Heart right ventricle (tissue), 16 donors: Measurements from ENCODE around the gene DOCK2. TPM values are rescaled to one million over a fixed set of nuclear protein-coding genes. Genes with fewer than 3 reads are reported as not detected.

Experiments
- ATAC-seq, 8 donors: fragments of 200-7000 bp; cut with Tn5 transposase; one replicate each; pipeline ENCODE4 v1.9.1; 2020; ENCODE audit warnings: mild to moderate bottlenecking in 8 of 8, moderate library complexity in 8 of 8, moderate number of reproducible peaks in 1 of 8
- DNase-seq, 2 donors: peaks; one replicate each; pipeline ENCODE4 v3.0.0-alpha.2; 2020
- H3K27ac ChIP-seq, 10 donors: fragments of 200-600 bp; sonication (generic) in 2 of 10; one replicate each; pipeline versions ENCODE4 v1.5.0 to v1.8.0; 2020 to 2022; ENCODE audit warnings: mild to moderate bottlenecking in 3 of 10
- H3K27me3 ChIP-seq, 7 donors: fragments of 200-600 bp; one replicate each; pipeline ENCODE4 v1.8.0; 2021 to 2022; ENCODE audit warnings: mild to moderate bottlenecking in 2 of 7
- H3K36me3 ChIP-seq, 9 donors: fragments of 200-600 bp; sonication (generic) in 1 of 9; one replicate each; pipeline versions ENCODE4 v1.5.0 to v1.8.0; 2020 to 2022; ENCODE audit warnings: mild to moderate bottlenecking in 2 of 9
- H3K4me1 ChIP-seq, 9 donors: fragments of 200-600 bp; sonication (generic) in 1 of 9; one replicate each; pipeline versions ENCODE4 v1.5.0 to v1.8.0; 2020 to 2022; ENCODE audit warnings: mild to moderate bottlenecking in 4 of 9
- H3K4me3 ChIP-seq, 10 donors: fragments of 200-600 bp; sonication (generic) in 2 of 10; one replicate each; pipeline versions ENCODE4 v1.5.0 to v1.8.0; 2020 to 2022; ENCODE audit warnings: mild to moderate bottlenecking in 7 of 10, moderate library complexity in 2 of 10
- H3K9me3 ChIP-seq, 11 donors: fragments of 200-600 bp in 10 of 11; sonication (generic) in 2 of 11; one replicate each; pipeline versions ENCODE4 v1.5.0 to v1.8.0; 2013 to 2022; ENCODE audit warnings: mild to moderate bottlenecking in 2 of 11, control low read depth in 1 of 11, moderate library complexity in 1 of 11
- CTCF ChIP-seq, 9 donors: fragments of 200-600 bp; sonication (generic) in 2 of 9; IDR thresholded peaks; one replicate each; pipeline versions ENCODE4 v1.5.0 to v1.8.0; 2021 to 2022; ENCODE audit warnings: antibody characterized with exemption in 9 of 9, mild to moderate bottlenecking in 5 of 9, moderate library complexity in 1 of 9
- WGBS, 2 donors: extraction: QIAGEN DNeasy Blood & Tissue Kit; methylation state at CpG; one replicate each; pipeline ENCODE4 v1.1.7; 2013; ENCODE audit warnings: inconsistent platforms in 1 of 2; 5-methylcytosine and 5-hydroxymethylcytosine counted together
- intact Hi-C, 10 donors: fragments of 100-400 bp; cut with DNase I; formaldehyde crosslinking; loops; one replicate each; pipeline versions ENCODE4 v1.11.1 to v1.14.2; 2022
- polyA plus RNA-seq, 2 donors: library from polyadenylated mRNA; stranded (reverse); fragments of 200-250 nt; gene quantifications; one replicate each; pipeline ENCODE4 v1.2.3, GENCODE V29; 2013
- total RNA-seq, 10 donors: library from RNA; stranded (reverse); fragmentation: NEBNext Ultra II Directional in 3 of 10; extraction: Animal tissue kit (Norgen Biotek cat#: 25700) in 3 of 10; gene quantifications; one replicate each; pipeline versions ENCODE4 v1.2.1 to v1.2.4, GENCODE V29; 2021 to 2023
- donor health status: Arrhythmogenic right ventricular cardiomyopathy.
- donor health status: ischemic (EF 13 %, LVEDD 7.1; RV severe dilation, severe dysfunction).
- donor health status: healthy with polysubstance abuse.
- donor health status: DM: no; HTN: yes; CAD: no.
- donor health status: DM: no; HTN: no; CAD: no.
- donor health status: ischemic (EF 25% LVEDD 6.9; RV normal size, moderate dysfunction).
- donor health status: ischemic (EF 25% LVEDD 5.7; RV mildly dilated, moderate dysfunction).
- donor health status: healthy.
- donor health status: DM: yes; HTN: yes; CAD: no.
- donor health status: Ischemic cardiomyopathy.
- donor health status: ischemic (EF 35%, LVEDD 5.7; RV mildly dilated, moderate dysfunction).
- donor health status: nonischemic (EF 11% LVEDD 7.7; RV severe dilation, severe dysfunction).
- donor health status: DM: yes; HTN: yes; CAD: no.
- donor health status: PGD.
- donor health status: ischemic (EF 29% LVEDD 5.4; RV normal size, mild dysfunction).
- donor health status: nonischemic (EF 23%, LVEDD 6.1; RV moderate dilation, normal function).

DOCK2 gene
- total and polyA plus RNA-seq, 12 donors, result 1.2 to 24.6 (median 4.2) TPM

- DNase-seq, result no peak
- Histone ChIP-seq H3K4me1 (peaks cover 0 to 59% (median 0%) of the 10 kb centered on the region in 9 donors), H3K4me3 (no peak overlapping the region), H3K9me3 (no peaks in the 10 kb centered on the region), H3K27me3 (peaks cover 0 to 8% (median 0%) of the 10 kb centered on the region in 7 donors), H3K27ac (peak overlapping the region in 5 of 10 donors; percentile 7 to 58 (median 20)), H3K36me3 (peaks cover 0 to under 1% (median 0%) of the 10 kb centered on the region in 9 donors)
- TF ChIP-seq CTCF (IDR thresholded peaks at IDR 0.05), result no peak
- ATAC-seq, result peak in 7 of 8 donors; percentile 62 to 74 (median 66)
- intact Hi-C loops, result loop anchor here in 1 of 10 donors (10.0 kb wide), 1 partner anchor 70 kb away; no protein-coding TSS in a partner anchor
- WGBS, 2 donors, result 70 to 74% methylated on average over 4 of the region's 4 CpGs
Observed at GRCh38 chr5:169874621-169875020, 237.5 kb downstream of the DOCK2 start.

- Histone ChIP-seq H3K27ac (peak overlapping the region in 5 of 10 donors; percentile 7 to 58 (median 33)), H3K4me3 (no peak overlapping the region), H3K36me3 (no peaks in the 10 kb centered on the region), H3K27me3 (peaks cover 0 to 8% (median 0%) of the 10 kb centered on the region in 7 donors), H3K9me3 (no peaks in the 10 kb centered on the region), H3K4me1 (peaks cover 0 to 59% (median 0%) of the 10 kb centered on the region in 9 donors)
- intact Hi-C loops, result loop anchor here in 1 of 10 donors (10.0 kb wide), 1 partner anchor 70 kb away; no protein-coding TSS in a partner anchor
- no peak for DNase-seq
- no peak for TF ChIP-seq CTCF (IDR thresholded peaks at IDR 0.05)
- peak in 7 of 8 donors; percentile 19 to 81 (median 49) for ATAC-seq
- 67 to 76% methylated on average over 8 of the region's 8 CpGs for WGBS, 2 donors
Observed at GRCh38 chr5:169875091-169875728, 238.1 kb downstream of the DOCK2 start.

GRCh38 chr5:169875731-169876130, 238.7 kb downstream of the DOCK2 start:
- Histone ChIP-seq H3K36me3 (no peaks in the 10 kb centered on the region), H3K27me3 (peaks cover 0 to 8% (median 0%) of the 10 kb centered on the region in 7 donors), H3K9me3 (no peaks in the 10 kb centered on the region), H3K4me1 (peaks cover 0 to 65% (median 0%) of the 10 kb centered on the region in 9 donors), H3K27ac (peak overlapping the region in 2 of 10 donors; percentile 36 to 56), H3K4me3 (no peak overlapping the region)
- DNase-seq, result no peak
- intact Hi-C loops, result loop anchor here in 1 of 10 donors (10.0 kb wide), 1 partner anchor 71 kb away; no protein-coding TSS in a partner anchor
- WGBS, 2 donors, result 79% methylated on average over 4 of the region's 4 CpGs
- no peak for TF ChIP-seq CTCF (IDR thresholded peaks at IDR 0.05)
- ATAC-seq, result no peak

GRCh38 chr5:169876386-169876785, 239.3 kb downstream of the DOCK2 start:
- 83 to 87% methylated on average over 1 of the region's 1 CpG for WGBS, 2 donors
- no peak for TF ChIP-seq CTCF (IDR thresholded peaks at IDR 0.05)
- peaks cover 0 to 70% (median 0%) of the 10 kb centered on the region in 9 donors for H3K4me1 ChIP-seq
- no peak for ATAC-seq
- intact Hi-C loops, result loop anchor here in 1 of 10 donors (10.0 kb wide), 1 partner anchor 72 kb away; no protein-coding TSS in a partner anchor
- no peak for DNase-seq
- peaks cover 0 to 8% (median 0%) of the 10 kb centered on the region in 7 donors for H3K27me3 ChIP-seq
- H3K36me3 ChIP-seq, result no peaks in the 10 kb centered on the region
- H3K9me3 ChIP-seq, result no peaks in the 10 kb centered on the region
- H3K27ac ChIP-seq, result peak overlapping the region in 2 of 10 donors; percentile 36 to 56
- H3K4me3 ChIP-seq, result no peak overlapping the region
